Mesendoderm (in vitro differentiated cells): ENCODE data around the gene BCLAF1.
A peak's percentile ranks its signal among the peaks of the same experiment; 100 is the strongest.

Experiments used
- DNase-seq: peaks from one replicate; pipeline ENCODE4 v3.0.0; 2013
- H2AK5ac ChIP-seq: 2 replicates; pipeline ENCODE4 v1.6.1; 2013; ENCODE audit warnings: low read length, inconsistent platforms
- H2BK120ac ChIP-seq: 2 replicates; pipeline ENCODE4 v1.6.1; 2013; ENCODE audit warnings: low read depth, mild to moderate bottlenecking, low read length, moderate library complexity, mixed read lengths
- H2BK15ac ChIP-seq: replicated peaks from 2 replicates; pipeline ENCODE4 v1.6.1; 2013; ENCODE audit warnings: low read depth, mild to moderate bottlenecking, moderate library complexity
- H2BK5ac ChIP-seq: 2 replicates; pipeline ENCODE4 v1.6.1; 2013; ENCODE audit warnings: low read length, inconsistent platforms
- H3K18ac ChIP-seq: 2 replicates; pipeline ENCODE4 v1.6.1; 2013; ENCODE audit warnings: mild to moderate bottlenecking, low read length, mixed read lengths
- H3K23ac ChIP-seq: one replicate; pipeline ENCODE4 v1.6.1; 2013; ENCODE audit warnings: low read length
- H3K27ac ChIP-seq: 2 replicates; pipeline ENCODE4 v1.5.1; 2013; ENCODE audit warnings: low read depth, mild to moderate bottlenecking, inconsistent platforms, low read length, moderate library complexity
- H3K27me3 ChIP-seq: 2 replicates; pipeline ENCODE4 v1.6.1; 2013; ENCODE audit warnings: low read length, control low read depth, mild to moderate bottlenecking, inconsistent platforms; ENCODE audit not compliant: insufficient read depth, poor library complexity
- H3K36me3 ChIP-seq: 2 replicates; pipeline ENCODE4 v1.6.1; 2013; ENCODE audit warnings: low read length, inconsistent platforms; ENCODE audit not compliant: control insufficient read depth, insufficient read depth
- H3K4ac ChIP-seq: one replicate; pipeline ENCODE4 v1.6.1; 2013; ENCODE audit warnings: low read depth, mild to moderate bottlenecking, low read length, moderate library complexity
- H3K4me1 ChIP-seq: 2 replicates; pipeline ENCODE4 v1.6.1; 2013; ENCODE audit warnings: low read depth, low read length, inconsistent platforms; ENCODE audit not compliant: control insufficient read depth
- H3K4me2 ChIP-seq: 2 replicates; pipeline ENCODE4 v1.6.1; 2013; ENCODE audit warnings: low read length
- H3K4me3 ChIP-seq: 2 replicates; pipeline ENCODE4 v1.5.1; 2013; ENCODE audit warnings: mild to moderate bottlenecking, low read length
- H3K56ac ChIP-seq: one replicate; pipeline ENCODE4 v1.6.1; 2013; ENCODE audit warnings: low read length
- H3K79me1 ChIP-seq: 2 replicates; pipeline ENCODE4 v1.6.1; 2013; ENCODE audit warnings: low read length, inconsistent platforms
- H3K79me2 ChIP-seq: 2 replicates; pipeline ENCODE4 v1.6.1; 2013; ENCODE audit warnings: mild to moderate bottlenecking, low read length; ENCODE audit not compliant: control insufficient read depth, insufficient read depth
- H3K9ac ChIP-seq: 2 replicates; pipeline ENCODE4 v1.6.1; 2013; ENCODE audit warnings: low read length, inconsistent platforms
- H4K5ac ChIP-seq: one replicate; pipeline ENCODE4 v1.6.1; 2013; ENCODE audit warnings: low read length
- H4K8ac ChIP-seq: one replicate; pipeline ENCODE4 v1.6.1; 2013; ENCODE audit warnings: low read depth, mild to moderate bottlenecking, control low read depth, low read length, moderate library complexity
- WGBS: extraction: QIAGEN DNeasy Blood & Tissue Kit; methylation state at CpG from one replicate; pipeline ENCODE4 v1.1.7; 2013; ENCODE audit warnings: low lambda C conversion rate, missing lambda C conversion rate; ENCODE audit not compliant: insufficient coverage; ENCODE audit errors: extremely low coverage; 5-methylcytosine and 5-hydroxymethylcytosine counted together

The BCLAF1 gene

DNA sequence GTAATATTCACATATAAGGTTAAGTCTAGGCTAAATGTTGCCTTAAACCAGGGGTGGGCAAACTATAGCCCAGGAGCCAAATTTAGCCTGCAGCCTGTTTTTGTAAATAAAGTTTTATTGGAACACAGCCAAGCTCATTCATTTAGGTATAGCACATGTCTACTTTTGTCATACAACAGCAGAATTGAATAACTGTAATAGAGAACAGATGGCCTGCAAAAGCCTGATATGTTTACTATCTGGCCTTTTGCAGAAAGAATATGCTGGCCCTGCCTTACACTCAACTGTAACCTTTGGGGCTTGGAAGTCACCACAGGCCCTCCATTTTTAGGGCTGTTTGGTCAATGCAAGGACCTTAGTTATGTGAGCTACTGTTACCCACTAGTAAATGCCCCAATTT lies 17.7 kb upstream of the BCLAF1 start:
- no peak overlapping the region for H3K18ac ChIP-seq
- no peaks in the 10 kb centered on the region for H3K36me3 ChIP-seq
- no peak overlapping the region for H4K8ac ChIP-seq
- H3K4me3 ChIP-seq, result no peak overlapping the region
- H3K27me3 ChIP-seq, result no peaks in the 10 kb centered on the region
- H2BK5ac ChIP-seq, result no peak overlapping the region
- no peak overlapping the region for H3K4ac ChIP-seq
- no peak overlapping the region for H3K23ac ChIP-seq
- no peak overlapping the region for H3K9ac ChIP-seq
- no peak overlapping the region for H3K56ac ChIP-seq
- no peak overlapping the region for H4K5ac ChIP-seq
- no peak overlapping the region for H2AK5ac ChIP-seq
- H2BK120ac ChIP-seq, result no peak overlapping the region
- H2BK15ac ChIP-seq, result no peak overlapping the region
- H3K27ac ChIP-seq, result no peak overlapping the region
- no peaks in the 10 kb centered on the region for H3K79me2 ChIP-seq
- no peak overlapping the region for H3K4me2 ChIP-seq
- H3K4me1 ChIP-seq, result no peaks in the 10 kb centered on the region
- no peak for DNase-seq
- no peaks in the 10 kb centered on the region for H3K79me1 ChIP-seq

DNA sequence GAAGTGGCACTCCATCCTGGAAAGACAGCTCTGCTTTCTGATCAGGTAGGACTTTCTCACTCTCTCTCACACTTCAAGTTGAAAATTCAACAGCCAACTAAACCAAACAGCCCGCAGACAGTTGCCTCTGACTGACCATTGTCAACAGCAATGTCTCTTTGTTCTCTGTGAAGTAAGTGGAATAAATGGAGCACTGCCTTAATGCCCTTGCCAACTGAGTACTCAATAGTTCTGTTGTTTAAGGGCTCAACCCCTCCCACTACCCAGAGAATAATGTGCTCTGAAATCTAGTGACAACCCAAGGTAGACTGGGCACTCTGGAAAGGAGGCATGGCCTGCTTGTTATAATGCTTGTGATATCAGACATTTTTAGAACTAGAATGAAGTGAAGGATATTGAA lies 16.8 kb upstream of the BCLAF1 start:
- no peak overlapping the region for H3K27ac ChIP-seq
- no peak overlapping the region for H3K18ac ChIP-seq
- no peak overlapping the region for H2BK5ac ChIP-seq
- no peak overlapping the region for H3K9ac ChIP-seq
- no peak overlapping the region for H4K8ac ChIP-seq
- H3K4ac ChIP-seq, result no peak overlapping the region
- no peak for DNase-seq
- no peaks in the 10 kb centered on the region for H3K79me2 ChIP-seq
- no peak overlapping the region for H3K23ac ChIP-seq
- H3K36me3 ChIP-seq, result no peaks in the 10 kb centered on the region
- no peaks in the 10 kb centered on the region for H3K79me1 ChIP-seq
- no peak overlapping the region for H3K4me3 ChIP-seq
- H3K27me3 ChIP-seq, result no peaks in the 10 kb centered on the region
- no peak overlapping the region for H2BK120ac ChIP-seq
- no CpG with 5 or more reads among the region's 1 CpG for WGBS
- H3K56ac ChIP-seq, result no peak overlapping the region
- no peak overlapping the region for H3K4me2 ChIP-seq
- H3K4me1 ChIP-seq, result no peaks in the 10 kb centered on the region
- H2BK15ac ChIP-seq, result no peak overlapping the region
- no peak overlapping the region for H4K5ac ChIP-seq
- no peak overlapping the region for H2AK5ac ChIP-seq

DNA sequence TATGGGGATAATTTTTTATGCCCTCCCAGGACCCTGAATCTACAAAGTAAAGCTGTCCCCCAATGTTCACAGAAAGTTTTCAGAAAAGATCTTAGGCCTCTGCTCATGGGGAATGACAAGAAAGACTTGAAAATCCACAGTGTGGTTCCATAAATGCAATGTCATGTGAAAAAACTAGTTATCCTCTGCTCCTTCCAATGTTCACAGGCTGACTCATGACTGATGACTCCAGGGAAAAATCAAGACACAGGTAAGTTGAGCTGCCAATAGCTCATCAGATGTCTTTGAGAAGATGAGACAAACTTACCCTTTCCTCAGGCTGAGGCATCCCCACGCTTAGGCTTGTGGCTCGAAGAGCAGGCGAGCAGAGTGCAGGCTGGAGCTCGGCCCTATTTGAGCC lies 14.8 kb upstream of the BCLAF1 start:
- no peak overlapping the region for H3K23ac ChIP-seq
- H3K27ac ChIP-seq, result no peak overlapping the region
- H3K4me2 ChIP-seq, result no peak overlapping the region
- H2AK5ac ChIP-seq, result no peak overlapping the region
- H3K79me2 ChIP-seq, result no peaks in the 10 kb centered on the region
- H3K56ac ChIP-seq, result no peak overlapping the region
- no peak overlapping the region for H2BK120ac ChIP-seq
- no peak for DNase-seq
- H3K4me3 ChIP-seq, result no peak overlapping the region
- no peaks in the 10 kb centered on the region for H3K27me3 ChIP-seq
- no peak overlapping the region for H4K8ac ChIP-seq
- no peak overlapping the region for H2BK15ac ChIP-seq
- no CpG with 5 or more reads among the region's 4 CpGs for WGBS
- no peak overlapping the region for H3K18ac ChIP-seq
- H4K5ac ChIP-seq, result no peak overlapping the region
- H3K36me3 ChIP-seq, result no peaks in the 10 kb centered on the region
- H2BK5ac ChIP-seq, result no peak overlapping the region
- no peak overlapping the region for H3K9ac ChIP-seq
- no peaks in the 10 kb centered on the region for H3K4me1 ChIP-seq
- no peaks in the 10 kb centered on the region for H3K79me1 ChIP-seq
- H3K4ac ChIP-seq, result no peak overlapping the region

DNA sequence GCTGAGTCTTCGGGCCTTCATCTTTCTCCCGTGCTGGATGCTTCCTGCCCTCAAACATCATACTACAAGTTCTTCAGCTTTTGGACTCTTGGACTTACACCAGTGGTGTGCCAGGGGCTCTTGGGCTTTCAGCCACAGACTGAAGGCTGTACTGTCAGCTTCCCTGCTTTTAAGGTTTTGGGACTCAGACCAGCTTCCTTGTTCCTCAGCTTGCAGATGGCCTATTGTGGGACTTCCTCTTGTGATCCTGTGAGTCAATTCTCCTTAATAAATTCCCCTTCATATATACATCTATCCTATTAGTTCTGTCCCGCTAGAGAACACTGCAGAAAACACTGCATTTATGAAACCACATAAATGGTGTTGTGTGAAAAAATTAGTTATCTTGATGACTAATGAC lies 13.9 kb upstream of the BCLAF1 start:
- no peak overlapping the region for H2BK5ac ChIP-seq
- no CpG with 5 or more reads among the region's 3 CpGs for WGBS
- H3K9ac ChIP-seq, result no peak overlapping the region
- no peak overlapping the region for H4K8ac ChIP-seq
- no peaks in the 10 kb centered on the region for H3K36me3 ChIP-seq
- H3K4me3 ChIP-seq, result no peak overlapping the region
- H2AK5ac ChIP-seq, result no peak overlapping the region
- no peak overlapping the region for H2BK15ac ChIP-seq
- H3K79me2 ChIP-seq, result no peaks in the 10 kb centered on the region
- no peaks in the 10 kb centered on the region for H3K79me1 ChIP-seq
- no peak overlapping the region for H3K4ac ChIP-seq
- H3K4me1 ChIP-seq, result no peaks in the 10 kb centered on the region
- H3K27ac ChIP-seq, result no peak overlapping the region
- H4K5ac ChIP-seq, result no peak overlapping the region
- DNase-seq, result no peak
- H3K27me3 ChIP-seq, result no peaks in the 10 kb centered on the region
- H3K18ac ChIP-seq, result no peak overlapping the region
- H3K4me2 ChIP-seq, result no peak overlapping the region
- H3K23ac ChIP-seq, result no peak overlapping the region
- H2BK120ac ChIP-seq, result no peak overlapping the region
- H3K56ac ChIP-seq, result no peak overlapping the region

DNA sequence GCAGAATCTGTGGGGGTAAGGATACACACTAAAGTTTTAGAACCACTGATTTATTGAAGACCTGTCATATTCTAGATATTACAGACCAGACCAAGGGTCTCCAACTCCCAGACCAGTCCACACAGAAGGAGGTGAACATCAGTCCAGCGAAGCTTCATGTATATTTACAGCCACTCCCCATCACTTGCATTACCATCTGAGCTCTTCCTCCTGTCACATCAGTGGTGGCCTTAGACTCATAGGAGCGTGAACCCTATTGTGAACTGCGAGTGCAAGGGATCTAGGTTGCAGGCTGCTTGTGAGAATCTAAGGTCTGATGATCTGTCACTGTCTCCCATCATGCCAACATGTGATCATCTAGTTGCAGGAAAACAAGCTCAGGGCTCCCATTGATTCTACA lies 5.0 kb upstream of the BCLAF1 start:
- Histone ChIP-seq H3K27ac (no peak overlapping the region), H3K18ac (no peak overlapping the region), H3K4ac (no peak overlapping the region), H2AK5ac (no peak overlapping the region), H3K4me1 (no peaks in the 10 kb centered on the region), H3K79me2 (no peaks in the 10 kb centered on the region), H2BK5ac (no peak overlapping the region), H3K27me3 (no peaks in the 10 kb centered on the region), H4K8ac (no peak overlapping the region), H3K56ac (no peak overlapping the region), H3K9ac (no peak overlapping the region), H3K4me2 (no peak overlapping the region), H3K23ac (peak overlapping the region; percentile 15), H3K79me1 (no peaks in the 10 kb centered on the region), H2BK15ac (no peak overlapping the region), H2BK120ac (no peak overlapping the region), H3K4me3 (no peak overlapping the region), H4K5ac (no peak overlapping the region), H3K36me3 (no peaks in the 10 kb centered on the region)
- WGBS, result no CpG with 5 or more reads among the region's 3 CpGs
- DNase-seq, result no peak

DNA sequence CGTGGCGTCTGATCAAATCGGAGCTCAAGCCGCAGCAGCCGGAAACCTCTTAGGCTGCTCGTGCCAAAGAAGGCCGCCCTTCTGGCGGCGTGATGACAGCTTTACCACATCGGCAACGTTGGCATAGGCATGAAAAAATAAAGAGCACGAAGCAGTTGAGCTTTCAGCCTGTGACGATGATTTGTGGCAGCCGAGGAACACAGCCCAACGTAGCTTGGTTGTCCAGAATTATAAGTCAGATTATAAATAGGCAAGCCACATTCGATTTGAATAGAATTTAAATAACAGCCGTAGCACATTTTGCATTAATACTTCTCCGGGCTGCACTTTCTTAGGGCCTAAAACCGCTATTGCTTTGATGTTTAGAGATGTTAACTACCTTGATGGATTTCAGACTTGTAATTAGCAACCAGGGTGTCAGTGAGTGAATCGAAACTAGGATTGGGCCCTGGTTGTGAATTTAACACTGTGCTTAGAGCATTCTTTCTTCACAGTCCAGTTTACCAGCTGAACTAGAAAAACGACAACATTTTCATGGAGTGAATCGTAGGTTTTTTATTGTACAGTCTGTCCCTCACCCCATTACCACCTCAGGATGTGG lies 864 bp upstream of the BCLAF1 start:
- no peaks in the 10 kb centered on the region for H3K4me1 ChIP-seq
- peak overlapping the region; percentile 62 for H3K18ac ChIP-seq
- no peak overlapping the region for H4K5ac ChIP-seq
- H3K56ac ChIP-seq, result peak overlapping the region; percentile 94
- H3K4me2 ChIP-seq, result peak overlapping the region; percentile 83
- peak overlapping the region; percentile 67 for H4K8ac ChIP-seq
- H3K79me1 ChIP-seq, result no peaks in the 10 kb centered on the region
- H3K36me3 ChIP-seq, result no peaks in the 10 kb centered on the region
- peak overlapping the region; percentile 94 for H3K9ac ChIP-seq
- H2AK5ac ChIP-seq, result no peak overlapping the region
- no peak overlapping the region for H2BK5ac ChIP-seq
- H3K79me2 ChIP-seq, result peaks cover 38% of the 10 kb centered on the region
- peak; percentile 81 for DNase-seq
- no peak overlapping the region for H2BK120ac ChIP-seq
- WGBS, result no CpG with 5 or more reads among the region's 22 CpGs
- H3K4me3 ChIP-seq, result peak overlapping the region; percentile 60
- peak overlapping the region; percentile 85 for H3K4ac ChIP-seq
- no peak overlapping the region for H2BK15ac ChIP-seq
- peak overlapping the region; percentile 68 for H3K27ac ChIP-seq
- H3K27me3 ChIP-seq, result no peaks in the 10 kb centered on the region
- H3K23ac ChIP-seq, result no peak overlapping the region
